Measurements from ENCODE around the gene STON2. TPM values are rescaled to one million over a fixed set of nuclear protein-coding genes. Genes with fewer than 3 reads are reported as not detected.

Gene STON2
- total RNA-seq, 1 experiment from 2014 or later: 0.36 TPM

- Histone ChIP-seq H3K4me1 (ENCODE audit: control insufficient read depth, insufficient read depth, low read length) (no peaks in the 10 kb centered on the region), H3K9me3 (ENCODE audit: control insufficient read depth, insufficient read depth, low read depth, low read length) (no peaks in the 10 kb centered on the region), H3K4me3 (ENCODE audit: low read depth in 2 of 2, low read length in 2 of 2) (no peak overlapping the region), H3K27me3 (ENCODE audit: control insufficient read depth, insufficient read depth, low read length) (no peaks in the 10 kb centered on the region), H3K27ac (ENCODE audit: low read length) (no peak overlapping the region), H3K36me3 (ENCODE audit: control insufficient read depth, insufficient read depth, low read length) (no peaks in the 10 kb centered on the region)
- DNase-seq (ENCODE audit: low read depth, low spot score) (no peak), ATAC-seq (no peak)
- POLR2A ChIA-PET: no interaction called here
- intact Hi-C loops (cut with micrococcal nuclease; ENCODE audit: unreplicated experiment): no loop called here
- in situ Hi-C loops (cut with HindIII; ENCODE audit: low pct_unique_long_range_greater_than_20kb, low sequenced_read_pairs): no loop called here
- no peak for TF ChIP-seq CTCF (IDR thresholded peaks at IDR 0.05)
- CTCF ChIA-PET: no interaction called here
- BruUV-seq (replicated peaks): no TSS peak
These were observed 86.2 kb downstream of the STON2 start for GRCh38 chr14:81313775-81314429.

GRCh38 chr14:81313200-81313599, 86.9 kb downstream of the STON2 start:
- no peaks in the 10 kb centered on the region for H3K4me1 ChIP-seq (ENCODE audit: control insufficient read depth, insufficient read depth, low read length)
- no peaks in the 10 kb centered on the region for H3K27me3 ChIP-seq (ENCODE audit: control insufficient read depth, insufficient read depth, low read length)
- in situ Hi-C loops (cut with HindIII; ENCODE audit: low pct_unique_long_range_greater_than_20kb, low sequenced_read_pairs) (no loop called here), intact Hi-C loops (cut with micrococcal nuclease; ENCODE audit: unreplicated experiment) (no loop called here)
- ATAC-seq (no peak), DNase-seq (ENCODE audit: low read depth, low spot score) (no peak)
- no peaks in the 10 kb centered on the region for H3K36me3 ChIP-seq (ENCODE audit: control insufficient read depth, insufficient read depth, low read length)
- H3K4me3 ChIP-seq (ENCODE audit: low read depth in 2 of 2, low read length in 2 of 2): no peak overlapping the region
- POLR2A ChIA-PET: no interaction called here
- TF ChIP-seq TCF7L2 (IDR thresholded peaks at IDR 0.05; ENCODE audit: low read depth, low read length): no peak
- no TSS peak for BruUV-seq (replicated peaks)
- H3K27ac ChIP-seq (ENCODE audit: low read length): no peak overlapping the region
- CTCF ChIA-PET: no interaction called here
- H3K9me3 ChIP-seq (ENCODE audit: control insufficient read depth, insufficient read depth, low read depth, low read length): no peaks in the 10 kb centered on the region

GRCh38 chr14:81312289-81312876, 87.7 kb downstream of the STON2 start:
- ATAC-seq: no peak
- Histone ChIP-seq H3K4me3 (ENCODE audit: low read depth in 2 of 2, low read length in 2 of 2) (no peak overlapping the region), H3K4me1 (ENCODE audit: control insufficient read depth, insufficient read depth, low read length) (no peaks in the 10 kb centered on the region), H3K27ac (ENCODE audit: low read length) (no peak overlapping the region), H3K36me3 (ENCODE audit: control insufficient read depth, insufficient read depth, low read length) (no peaks in the 10 kb centered on the region), H3K27me3 (ENCODE audit: control insufficient read depth, insufficient read depth, low read length) (no peaks in the 10 kb centered on the region), H3K9me3 (ENCODE audit: control insufficient read depth, insufficient read depth, low read depth, low read length) (no peaks in the 10 kb centered on the region)
- TF ChIP-seq POLR2AphosphoS5 (IDR thresholded peaks at IDR 0.05; ENCODE audit: low read depth, low read length): no peak
- TF ChIP-seq TCF7L2 (IDR thresholded peaks at IDR 0.05; ENCODE audit: low read depth, low read length): no peak
- no peak for TF ChIP-seq CTCF (IDR thresholded peaks at IDR 0.05)
- TF ChIP-seq REST (IDR thresholded peaks at IDR 0.05; ENCODE audit: insufficient read depth in 1 of 2, low read depth in 2 of 2, low read length in 1 of 2): no peak
- TF ChIP-seq SIN3A (IDR thresholded peaks at IDR 0.05; ENCODE audit: borderline replicate concordance, insufficient read depth, low read depth, low read length): no peak
- DNase-seq (ENCODE audit: low read depth, low spot score): no peak
- BruUV-seq (replicated peaks): no TSS peak
- intact Hi-C loops (cut with micrococcal nuclease; ENCODE audit: unreplicated experiment): no loop called here
- ChIA-PET CTCF (no interaction called here), POLR2A (no interaction called here)
- in situ Hi-C loops (cut with HindIII; ENCODE audit: low pct_unique_long_range_greater_than_20kb, low sequenced_read_pairs): no loop called here
